Measurements from ENCODE around the gene KLHL29.

Gene KLHL29

GRCh38 chr2:23478087-23478932 is 93.3 kb downstream of the KLHL29 start:
- FAIRE-seq: no peak

GRCh38 chr2:23478933-23479683 is 94.1 kb downstream of the KLHL29 start:
- no peak for FAIRE-seq

DNA sequence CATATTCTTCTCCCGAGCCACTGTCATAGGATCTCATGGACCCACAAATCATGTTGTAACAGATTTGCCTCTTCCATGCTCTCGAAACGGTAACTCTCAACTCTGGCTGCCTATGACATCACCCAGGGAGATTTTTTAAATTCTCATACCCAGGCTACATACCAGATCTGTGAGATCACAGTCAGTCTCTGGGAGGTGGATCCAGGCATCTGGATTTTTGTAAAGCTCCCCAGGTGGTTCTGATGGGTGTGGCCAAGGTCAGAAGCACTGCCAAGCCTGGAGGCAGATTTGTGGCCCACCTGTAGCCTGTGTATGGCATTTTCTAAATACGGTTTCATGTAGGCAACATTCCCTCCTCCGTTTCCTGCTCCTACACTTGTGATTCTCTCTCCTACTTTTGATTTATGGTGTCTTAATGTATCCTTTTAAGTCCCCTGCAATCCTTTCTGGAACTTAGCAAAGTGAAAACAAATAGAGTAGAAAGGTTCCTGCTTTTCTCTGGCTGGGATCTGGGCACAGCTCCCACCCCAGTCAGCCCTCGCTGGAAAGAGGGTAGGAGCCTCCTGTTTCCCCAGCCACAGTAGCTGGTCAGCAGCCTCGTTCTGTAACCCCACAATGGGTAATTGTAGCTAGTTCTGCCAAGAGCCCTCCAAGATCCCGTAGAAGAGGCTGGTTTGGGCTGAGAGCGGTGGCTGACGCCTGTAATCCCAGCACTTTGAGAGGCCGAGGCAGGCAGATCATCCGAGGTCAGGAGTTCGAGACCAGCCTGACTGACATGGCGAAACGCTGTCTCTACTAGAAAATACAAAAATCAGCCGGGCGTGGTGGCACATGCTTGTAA is 96.2 kb downstream of the KLHL29 start:
- no peak for FAIRE-seq

DNA sequence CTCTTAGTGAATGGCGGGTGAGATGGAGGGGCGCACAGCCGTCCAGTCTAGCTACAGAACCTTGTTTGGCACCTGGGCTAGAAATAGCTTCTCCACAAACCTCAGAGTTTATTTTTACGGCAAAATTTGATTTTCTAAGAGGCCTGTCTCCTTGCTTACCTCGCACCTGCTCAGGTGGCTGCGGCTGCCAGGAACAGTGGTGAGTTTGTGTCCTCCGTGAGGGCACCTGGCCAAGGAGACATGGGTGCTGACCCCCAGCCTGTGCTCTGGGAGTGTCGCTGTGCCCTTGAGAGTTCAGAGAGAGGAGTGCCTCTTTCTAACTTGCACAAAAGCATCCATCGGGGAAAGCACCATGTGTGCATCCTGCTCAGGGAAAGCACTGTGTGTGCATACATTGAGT is 97.2 kb downstream of the KLHL29 start:
- FAIRE-seq: no peak

DNA sequence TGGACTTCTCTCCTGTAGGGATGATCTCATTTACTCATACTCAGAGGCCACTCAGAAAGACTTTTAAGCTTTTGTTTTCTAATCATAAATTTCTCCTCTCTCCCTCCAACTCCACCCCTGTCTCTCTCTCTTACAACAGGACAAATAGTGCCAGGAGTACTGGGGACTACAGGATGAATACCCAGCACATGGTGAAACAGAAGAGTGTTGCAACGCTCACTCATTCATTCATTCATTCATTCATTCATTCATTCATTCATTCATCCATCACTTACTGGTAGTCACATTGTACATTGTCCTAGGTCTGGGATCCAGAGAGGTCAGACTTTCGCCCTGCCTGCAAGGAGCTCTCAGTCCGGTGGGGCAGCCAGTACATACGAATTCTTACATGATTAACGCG is 97.6 kb downstream of the KLHL29 start:
- no peak for FAIRE-seq

DNA sequence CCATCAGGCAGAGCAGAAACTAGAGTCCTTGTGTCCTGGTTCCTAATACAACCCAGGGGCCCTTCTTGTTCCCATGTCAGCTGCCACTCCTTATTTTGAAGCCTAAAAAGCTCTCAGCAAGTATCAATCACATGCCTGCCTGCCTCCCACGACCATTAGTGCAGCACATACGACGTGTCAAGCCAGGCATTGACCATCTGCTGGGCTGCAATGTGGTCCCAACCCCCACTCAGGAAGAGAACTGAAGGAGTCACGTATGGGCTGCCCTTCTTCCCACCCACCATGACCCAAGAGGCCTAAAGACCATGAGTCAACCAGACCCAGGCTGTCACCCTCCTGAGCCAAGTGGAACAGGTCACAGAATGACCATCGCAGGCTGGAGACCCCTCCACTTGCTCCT is 98.8 kb downstream of the KLHL29 start:
- no peak for FAIRE-seq

- no peak for FAIRE-seq
Measured at GRCh38 chr2:23484275-23484674, 99.3 kb downstream of the KLHL29 start.

DNA sequence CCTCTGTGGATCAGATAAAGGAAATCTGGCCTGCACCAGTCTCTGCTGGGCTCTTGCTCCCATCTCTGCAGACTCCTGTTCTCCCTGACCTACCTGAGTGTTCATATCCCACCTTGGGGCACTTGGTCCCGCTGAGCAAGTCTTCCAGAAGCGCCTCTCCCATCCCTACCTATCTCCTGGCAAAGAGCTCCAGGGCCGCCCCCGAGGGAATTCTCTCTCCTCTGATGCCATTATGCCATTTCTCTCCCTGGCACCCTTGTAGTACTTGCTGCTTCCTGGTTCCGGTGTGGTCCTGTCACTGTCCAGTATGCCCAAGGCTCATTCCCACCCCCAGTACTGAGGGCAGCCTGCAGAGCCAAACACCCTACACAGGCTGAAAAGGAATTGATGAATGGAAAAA is 99.8 kb downstream of the KLHL29 start:
- FAIRE-seq: no peak

GRCh38 chr2:23485261-23485660 is 100.3 kb downstream of the KLHL29 start:
- no peak for FAIRE-seq

- FAIRE-seq: no peak
Measured at GRCh38 chr2:23485841-23486683, 101.1 kb downstream of the KLHL29 start.

DNA sequence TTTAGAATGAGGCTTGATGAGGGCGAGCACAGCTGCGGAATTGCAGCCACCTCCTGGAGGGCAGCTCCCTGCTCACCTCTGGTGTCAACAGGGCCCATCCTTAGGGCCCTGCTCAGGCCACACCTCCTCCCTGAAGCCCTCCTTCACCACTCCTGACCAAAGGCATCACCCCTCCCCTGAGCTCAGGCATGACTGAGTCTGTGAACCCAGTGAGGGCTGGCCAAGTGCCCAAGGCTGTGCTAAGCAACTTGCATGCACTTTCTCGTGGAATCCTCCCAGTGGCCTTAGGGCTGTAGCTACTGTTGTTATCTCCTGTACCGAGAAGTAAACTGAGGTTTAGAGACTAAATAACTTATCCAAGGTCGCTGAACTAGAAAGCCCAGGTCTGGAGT is 101.7 kb downstream of the KLHL29 start:
- no peak for FAIRE-seq

DNA sequence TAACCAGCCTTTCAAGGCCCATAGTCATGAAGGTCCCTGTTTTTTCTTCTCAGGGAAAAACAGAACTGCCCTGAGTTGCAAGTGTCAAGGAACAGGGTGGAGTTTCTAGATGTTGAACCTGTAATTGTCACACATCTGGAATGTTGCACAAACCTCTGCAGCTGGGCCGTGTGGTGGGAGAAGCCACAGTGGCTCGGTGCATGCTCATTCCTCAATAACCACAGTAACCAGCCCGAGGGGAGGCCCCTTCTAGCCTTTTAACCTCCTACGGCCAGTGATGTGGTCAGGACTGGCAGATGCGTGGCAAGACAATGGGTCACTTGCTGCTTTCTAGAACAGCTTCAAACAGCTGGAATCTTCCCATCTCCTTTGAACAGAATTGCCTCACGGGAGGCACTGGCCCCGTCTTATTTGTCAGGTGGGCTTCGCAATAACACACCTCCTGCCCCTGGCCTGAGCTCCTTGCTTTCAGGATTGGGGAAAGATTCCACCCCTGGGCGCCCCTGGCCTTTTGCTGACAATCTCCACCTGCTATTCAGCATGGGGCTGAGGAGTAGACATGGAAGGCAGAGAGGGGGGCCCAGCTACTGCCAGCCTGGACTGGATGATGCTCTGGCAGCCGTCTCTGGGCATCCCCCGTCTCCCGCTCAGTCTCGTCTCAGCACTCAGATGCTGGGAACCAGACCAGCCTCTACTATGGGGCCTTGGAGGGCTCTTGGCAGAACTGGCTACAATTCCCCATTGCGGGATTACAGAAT is 102.9 kb downstream of the KLHL29 start:
- FAIRE-seq: no peak

GRCh38 chr2:23488584-23488983 is 103.6 kb downstream of the KLHL29 start:
- FAIRE-seq: no peak

DNA sequence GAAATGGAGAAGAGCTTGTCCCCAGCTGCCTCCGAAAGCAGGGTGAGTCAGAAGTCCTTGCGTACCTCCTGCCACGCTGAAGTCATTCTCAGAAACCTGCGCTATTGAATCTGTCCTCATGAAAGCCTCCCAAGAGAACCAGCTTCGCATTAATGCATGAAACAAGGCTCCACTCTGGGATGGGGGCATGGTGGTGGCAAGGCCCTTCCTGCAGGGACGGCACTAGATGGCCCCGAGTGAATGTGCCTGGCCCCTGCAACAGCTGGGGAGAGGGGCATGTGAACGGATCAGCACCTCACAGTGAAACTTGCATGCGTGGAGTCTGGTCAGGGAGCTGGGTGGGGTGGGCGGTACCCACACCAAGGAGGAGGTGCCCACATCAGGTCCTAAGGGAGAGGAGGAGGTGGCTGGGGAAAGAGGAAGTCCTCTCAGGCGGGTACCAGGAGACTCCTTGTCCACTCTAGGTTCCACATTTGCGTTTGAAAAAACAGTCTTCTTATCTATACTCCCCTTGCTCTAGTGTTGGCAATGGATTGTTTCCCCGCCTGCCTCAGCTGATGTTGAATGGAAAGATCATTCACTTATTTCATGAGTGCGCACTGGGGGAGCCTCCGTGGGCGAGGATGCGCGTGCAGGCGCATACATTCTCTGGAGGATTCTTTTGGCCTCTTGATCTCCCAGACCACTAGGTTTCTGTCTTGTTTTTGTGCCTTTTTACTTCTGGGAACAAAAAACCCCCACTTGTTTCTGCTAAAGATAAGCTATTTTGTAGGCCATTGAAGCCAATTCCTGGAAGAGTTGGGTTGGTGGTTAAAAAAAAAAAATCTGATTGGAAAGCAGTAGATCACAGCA is 104.7 kb downstream of the KLHL29 start:
- no peak for FAIRE-seq

DNA sequence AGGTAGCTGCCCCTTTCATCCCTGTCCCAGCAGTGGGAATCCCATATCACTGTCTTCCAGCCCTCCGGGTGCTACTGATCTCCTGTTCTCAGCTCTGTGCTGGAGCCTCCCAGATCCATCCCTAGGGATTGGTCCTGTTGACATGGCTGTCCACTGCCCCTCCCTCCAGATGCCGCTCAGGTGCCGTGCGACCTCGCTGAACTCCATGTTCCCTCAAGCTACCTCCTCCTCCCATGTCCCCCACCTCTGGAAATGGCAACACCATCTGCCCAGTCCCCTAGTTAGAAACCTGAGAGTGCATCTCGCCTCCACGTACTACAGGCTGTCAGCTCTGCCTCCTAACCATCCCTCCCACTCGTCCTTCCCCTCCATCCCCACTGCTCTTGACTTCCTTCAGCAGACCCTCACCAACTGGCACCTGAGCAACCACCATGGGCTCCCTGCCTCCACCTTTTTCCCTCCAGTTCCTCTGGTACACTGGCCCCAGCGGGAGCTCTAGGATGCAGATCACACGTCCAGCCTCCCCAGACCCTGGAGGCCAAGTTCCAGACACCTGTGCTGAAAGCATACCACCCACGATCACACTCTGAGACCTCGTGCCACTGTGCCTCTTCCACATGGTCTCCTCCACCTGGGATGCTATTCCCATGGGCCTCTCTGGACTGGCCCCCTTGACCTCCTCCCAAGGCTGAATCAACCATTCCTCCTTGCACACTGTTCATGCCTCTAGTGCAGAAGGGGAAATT is 106.8 kb downstream of the KLHL29 start:
- no peak for FAIRE-seq

DNA sequence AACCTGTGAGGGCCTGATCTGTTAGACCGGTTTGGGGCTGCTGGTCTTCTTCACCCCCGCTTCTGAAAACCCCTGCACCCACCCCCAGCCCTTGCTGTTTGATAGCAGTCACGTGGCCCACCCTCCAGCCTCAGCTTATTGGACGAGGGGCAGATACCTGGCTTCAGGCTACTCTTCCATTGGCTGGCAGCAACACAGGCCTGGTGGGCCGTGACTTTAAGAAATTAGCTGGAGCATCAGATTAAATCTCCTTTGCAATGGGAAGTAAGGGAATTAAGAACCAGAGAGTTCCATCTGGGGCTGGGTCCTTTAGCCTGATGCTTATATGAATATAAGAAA is 107.3 kb downstream of the KLHL29 start:
- FAIRE-seq: no peak

DNA sequence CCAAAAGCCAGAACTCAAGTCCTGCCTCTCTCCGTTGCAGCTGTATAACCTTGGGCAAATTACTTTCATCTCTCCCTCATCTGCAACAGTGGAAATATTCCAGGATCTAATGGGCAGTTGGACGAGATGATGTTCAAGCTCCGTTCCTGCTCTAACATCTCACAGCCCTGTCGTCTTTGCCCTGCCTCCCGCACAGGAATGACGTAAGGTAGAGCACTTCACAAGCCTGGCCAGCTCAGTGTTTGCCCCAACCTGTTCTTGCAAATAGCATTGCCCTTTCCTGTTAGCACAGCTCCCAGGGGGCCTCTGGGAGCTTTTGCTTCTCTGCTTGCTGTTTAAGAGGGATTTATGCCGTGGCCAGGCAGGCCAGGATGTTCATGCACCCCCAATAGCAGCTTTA is 107.9 kb downstream of the KLHL29 start:
- FAIRE-seq: no peak

DNA sequence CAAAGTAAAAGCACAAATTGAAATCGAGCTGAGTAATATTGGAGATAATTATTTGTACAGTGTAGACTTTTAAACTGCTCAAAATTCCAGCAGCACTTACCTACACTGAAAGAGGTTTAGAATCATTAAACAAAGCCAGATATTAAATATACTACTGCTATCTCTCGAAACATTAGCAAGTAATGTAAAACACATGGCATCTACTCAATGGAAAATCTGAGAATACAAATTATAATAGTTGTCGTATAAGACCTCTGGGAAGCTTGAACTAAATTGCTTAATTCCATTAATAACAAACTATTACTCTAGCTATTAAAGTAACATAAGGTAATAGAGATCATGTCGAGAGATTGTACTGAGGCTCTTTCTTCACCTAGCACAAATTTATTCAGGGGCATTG is 108.9 kb downstream of the KLHL29 start:
- FAIRE-seq: no peak

DNA sequence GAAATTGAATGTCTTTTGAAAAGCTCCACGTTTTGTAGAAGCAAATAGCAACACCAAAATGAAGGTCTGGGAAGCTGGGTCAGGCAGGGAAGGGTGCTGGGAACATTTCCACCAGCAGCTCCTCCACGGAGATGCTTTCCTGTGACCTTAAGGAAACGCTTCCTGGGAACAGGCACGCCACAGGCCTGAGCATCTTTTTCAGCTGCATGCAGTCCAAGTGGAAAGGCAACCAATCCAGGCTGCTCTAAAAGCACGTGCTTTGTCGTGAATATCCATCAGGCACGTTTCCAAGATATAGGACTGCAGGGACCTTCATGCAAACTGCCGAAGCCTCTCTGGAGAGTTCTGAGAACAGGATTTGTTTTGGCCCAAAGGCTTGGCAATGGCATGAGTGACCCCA is 109.3 kb downstream of the KLHL29 start:
- FAIRE-seq: no peak

GRCh38 chr2:23495661-23496114 is 110.7 kb downstream of the KLHL29 start:
- no peak for FAIRE-seq

Measured in colon (tissue), 2 donors.